NOMO-1 (cell line): ENCODE results near the gene RNGTT.

Experiments used
- DNase-seq, 2 experiments: peaks; one replicate each; lab custom pipeline; 2025; ENCODE audit not compliant: unreplicated experiment in 2 of 2; lab: John Stamatoyannopoulos, UW

Gene RNGTT

GRCh38 chr6:88670369-88670768 is 293.0 kb downstream of the RNGTT start:
- no peak for DNase-seq

GRCh38 chr6:88669475-88669874 is 293.9 kb downstream of the RNGTT start:
- no peak for DNase-seq

GRCh38 chr6:88666901-88667300 is 296.5 kb downstream of the RNGTT start:
- no peak for DNase-seq

- no peak for DNase-seq
These were observed 298.3 kb downstream of the RNGTT start for GRCh38 chr6:88665131-88665530.

GRCh38 chr6:88663801-88664200 is 299.6 kb downstream of the RNGTT start:
- no peak for DNase-seq

- no peak for DNase-seq
These were observed 300.7 kb downstream of the RNGTT start for GRCh38 chr6:88662653-88663174.

GRCh38 chr6:88662163-88662580 is 301.2 kb downstream of the RNGTT start:
- DNase-seq = no peak

GRCh38 chr6:88661136-88661535 is 302.3 kb downstream of the RNGTT start:
- no peak for DNase-seq

GRCh38 chr6:88655586-88655985 is 307.8 kb downstream of the RNGTT start:
- no peak for DNase-seq

GRCh38 chr6:88653936-88654335 is 309.5 kb downstream of the RNGTT start:
- DNase-seq = no peak

GRCh38 chr6:88651400-88651799 is 312.0 kb downstream of the RNGTT start:
- no peak for DNase-seq

GRCh38 chr6:88650979-88651378 is 312.4 kb downstream of the RNGTT start:
- no peak for DNase-seq

- no peak for DNase-seq
These were observed 313.3 kb downstream of the RNGTT start for GRCh38 chr6:88650029-88650619.

GRCh38 chr6:88641178-88641903 is 322.1 kb downstream of the RNGTT start:
- no peak for DNase-seq

- DNase-seq = no peak
These were observed 325.5 kb downstream of the RNGTT start for GRCh38 chr6:88637761-88638545.

- no peak for DNase-seq
These were observed 326.5 kb downstream of the RNGTT start for GRCh38 chr6:88636871-88637270.

GRCh38 chr6:88633782-88634181 is 329.6 kb downstream of the RNGTT start:
- no peak for DNase-seq

GRCh38 chr6:88631830-88632229 is 331.6 kb downstream of the RNGTT start:
- no peak for DNase-seq

- DNase-seq = no peak
These were observed 333.5 kb downstream of the RNGTT start for GRCh38 chr6:88629838-88630494.

GRCh38 chr6:88626460-88626859 is 337.0 kb downstream of the RNGTT start:
- DNase-seq = peak in 1 of 2 experiments; percentile 15

GRCh38 chr6:88623531-88623930 is 339.9 kb downstream of the RNGTT start:
- DNase-seq = no peak
